Osteoblast (primary cell): ENCODE results near the gene MYL12A. TPM values are rescaled to one million over a fixed set of nuclear protein-coding genes. Genes with fewer than 3 reads are reported as not detected.

ENCODE experiments used
- DNase-seq: peaks from one replicate; pipeline ENCODE4 v3.0.0; 2011; ENCODE audit warnings: low spot score, mixed read lengths; ENCODE audit not compliant: insufficient read length; ENCODE audit errors: missing footprints
- H2AFZ ChIP-seq: 2 replicates; pipeline ENCODE4 v1.6.0; 2011; ENCODE audit warnings: mild to moderate bottlenecking, low read length
- H3K27ac ChIP-seq: 2 replicates; pipeline ENCODE4 v1.5.1; 2011; ENCODE audit warnings: mild to moderate bottlenecking, low read depth, low read length, moderate library complexity
- H3K27me3 ChIP-seq: 2 replicates; pipeline ENCODE4 v1.6.0; 2012; ENCODE audit warnings: mild to moderate bottlenecking, control low read depth, inconsistent platforms, low read length, moderate library complexity; ENCODE audit not compliant: insufficient read depth
- H3K36me3 ChIP-seq: 2 replicates; pipeline ENCODE4 v1.5.1; 2011; ENCODE audit warnings: mild to moderate bottlenecking, low read length, control low read depth, moderate library complexity; ENCODE audit not compliant: insufficient read depth
- H3K4me1 ChIP-seq: 2 replicates; pipeline ENCODE4 v1.5.1; 2011; ENCODE audit warnings: mild to moderate bottlenecking, low read length, control low read depth, moderate library complexity; ENCODE audit not compliant: insufficient read depth
- H3K4me2 ChIP-seq: 2 replicates; pipeline ENCODE4 v1.6.0; 2011; ENCODE audit warnings: mild to moderate bottlenecking, low read length; ENCODE audit not compliant: insufficient read depth
- H3K4me3 ChIP-seq: fragments of 200-600 bp; sonication (generic); 3 replicates; pipeline ENCODE4 v1.5.1; 2012; ENCODE audit warnings: mild to moderate bottlenecking, low read length, inconsistent platforms; ENCODE audit not compliant: insufficient read depth
- H3K79me2 ChIP-seq: 2 replicates; pipeline ENCODE4 v1.6.0; 2012; ENCODE audit warnings: mild to moderate bottlenecking, low read length, control low read depth, inconsistent platforms; ENCODE audit not compliant: insufficient read depth
- H3K9me3 ChIP-seq: 2 replicates; pipeline ENCODE4 v1.5.1; 2011; ENCODE audit warnings: low read depth, low read length, control low read depth
- H4K20me1 ChIP-seq: 2 replicates; pipeline ENCODE4 v1.6.0; 2012; ENCODE audit warnings: mild to moderate bottlenecking, low read length, control low read depth; ENCODE audit not compliant: insufficient read depth
- CTCF ChIP-seq: IDR thresholded peaks from 2 replicates; pipeline ENCODE4 v1.5.1; 2011; ENCODE audit warnings: mild to moderate bottlenecking, low read depth, low read length, moderate library complexity; ENCODE audit errors: extremely low read depth
- total RNA-seq: library from RNA; depleted of rRNA; stranded (reverse); fragments of >200 nt; gene quantifications from 2 replicates; pipeline ENCODE4 v1.2.3, GENCODE V29; 2012

MYL12A gene
- total RNA-seq, 1 donor: 572 TPM

- Histone ChIP-seq H2AFZ (no peak overlapping the region), H3K79me2 (no peaks in the 10 kb centered on the region), H3K4me1 (no peaks in the 10 kb centered on the region), H3K4me2 (no peak overlapping the region), H3K27me3 (no peaks in the 10 kb centered on the region), H4K20me1 (no peaks in the 10 kb centered on the region), H3K36me3 (no peaks in the 10 kb centered on the region), H3K9me3 (no peaks in the 10 kb centered on the region), H3K27ac (no peak overlapping the region), H3K4me3 (no peak overlapping the region)
- TF ChIP-seq CTCF: no peak
- no peak for DNase-seq
Observed at GRCh38 chr18:3226048-3226447, 21.6 kb upstream of the MYL12A start.

DNA sequence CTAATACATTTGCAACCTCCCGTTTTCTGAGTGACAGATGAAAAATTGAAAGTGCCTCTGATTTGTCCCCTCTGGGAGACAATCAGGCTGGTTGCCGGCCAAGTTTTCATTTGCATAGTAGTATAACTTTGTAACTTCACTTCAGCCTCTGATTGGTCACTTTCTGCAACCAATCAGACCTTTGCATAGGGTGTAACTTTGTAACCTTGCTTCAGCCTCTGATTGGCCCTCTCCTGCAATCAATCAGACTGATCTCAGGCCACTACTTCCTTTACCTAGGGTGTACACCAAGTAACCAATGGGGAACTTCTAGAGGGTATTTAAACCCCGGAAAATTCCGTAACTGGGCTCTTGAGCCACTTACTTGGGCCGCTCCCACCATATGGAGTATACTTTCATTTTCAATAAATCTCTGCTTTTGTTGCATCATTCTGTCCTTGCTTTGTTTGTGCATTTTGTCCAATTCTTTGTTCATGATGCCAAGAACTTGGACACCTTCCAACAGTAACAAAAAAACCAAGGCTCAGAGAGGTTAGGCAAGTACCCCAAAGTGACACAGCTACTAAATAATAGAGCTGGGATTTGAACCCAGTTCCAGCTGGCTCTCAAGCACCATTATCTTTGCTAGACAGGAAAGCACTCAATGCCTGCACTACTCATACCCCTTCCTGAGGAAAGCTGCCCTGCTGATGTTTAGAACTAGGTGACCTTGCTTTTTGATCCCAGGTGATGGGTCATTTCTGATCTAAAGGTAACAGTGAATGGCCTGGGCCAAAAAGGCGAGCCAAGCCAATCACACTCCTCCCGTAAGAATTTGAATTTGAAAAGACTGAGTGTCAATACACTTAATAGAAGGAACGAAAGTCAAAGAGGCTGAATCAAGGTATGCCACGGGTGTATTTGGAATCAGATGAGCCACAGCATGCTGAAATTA lies 16.9 kb upstream of the MYL12A start:
- Histone ChIP-seq H3K4me3 (no peak overlapping the region), H3K9me3 (no peaks in the 10 kb centered on the region), H3K36me3 (no peaks in the 10 kb centered on the region), H3K79me2 (no peaks in the 10 kb centered on the region), H2AFZ (peak overlapping the region; percentile 52), H3K4me1 (no peaks in the 10 kb centered on the region), H3K27me3 (no peaks in the 10 kb centered on the region), H4K20me1 (no peaks in the 10 kb centered on the region), H3K27ac (no peak overlapping the region), H3K4me2 (peak overlapping the region; percentile 60)
- DNase-seq: no peak
- TF ChIP-seq CTCF: no peak

DNA sequence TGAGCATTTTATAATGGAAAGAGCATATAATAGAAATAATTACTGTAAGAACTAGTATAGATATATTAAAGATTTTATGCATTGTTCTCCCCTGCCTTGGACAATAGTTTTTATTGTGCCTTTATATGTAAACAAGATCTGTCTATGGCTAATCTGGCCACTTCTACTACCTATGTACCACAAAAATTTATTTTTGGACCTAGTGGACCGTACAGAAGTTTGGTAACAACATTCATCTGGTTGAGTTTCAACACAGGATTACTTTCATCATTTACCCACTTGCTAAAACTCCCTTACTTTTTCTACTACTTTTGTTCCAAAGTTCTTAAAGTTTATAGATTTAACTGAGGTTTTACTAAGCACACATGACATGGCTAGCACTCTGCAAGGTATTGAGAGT lies 14.6 kb upstream of the MYL12A start:
- no peaks in the 10 kb centered on the region for H3K4me1 ChIP-seq
- H2AFZ ChIP-seq: no peak overlapping the region
- no peaks in the 10 kb centered on the region for H3K27me3 ChIP-seq
- H3K9me3 ChIP-seq: no peaks in the 10 kb centered on the region
- no peaks in the 10 kb centered on the region for H3K79me2 ChIP-seq
- H3K4me2 ChIP-seq: no peak overlapping the region
- no peaks in the 10 kb centered on the region for H4K20me1 ChIP-seq
- no peak for DNase-seq
- H3K4me3 ChIP-seq: no peak overlapping the region
- H3K36me3 ChIP-seq: no peaks in the 10 kb centered on the region
- H3K27ac ChIP-seq: no peak overlapping the region
- TF ChIP-seq CTCF: no peak

DNA sequence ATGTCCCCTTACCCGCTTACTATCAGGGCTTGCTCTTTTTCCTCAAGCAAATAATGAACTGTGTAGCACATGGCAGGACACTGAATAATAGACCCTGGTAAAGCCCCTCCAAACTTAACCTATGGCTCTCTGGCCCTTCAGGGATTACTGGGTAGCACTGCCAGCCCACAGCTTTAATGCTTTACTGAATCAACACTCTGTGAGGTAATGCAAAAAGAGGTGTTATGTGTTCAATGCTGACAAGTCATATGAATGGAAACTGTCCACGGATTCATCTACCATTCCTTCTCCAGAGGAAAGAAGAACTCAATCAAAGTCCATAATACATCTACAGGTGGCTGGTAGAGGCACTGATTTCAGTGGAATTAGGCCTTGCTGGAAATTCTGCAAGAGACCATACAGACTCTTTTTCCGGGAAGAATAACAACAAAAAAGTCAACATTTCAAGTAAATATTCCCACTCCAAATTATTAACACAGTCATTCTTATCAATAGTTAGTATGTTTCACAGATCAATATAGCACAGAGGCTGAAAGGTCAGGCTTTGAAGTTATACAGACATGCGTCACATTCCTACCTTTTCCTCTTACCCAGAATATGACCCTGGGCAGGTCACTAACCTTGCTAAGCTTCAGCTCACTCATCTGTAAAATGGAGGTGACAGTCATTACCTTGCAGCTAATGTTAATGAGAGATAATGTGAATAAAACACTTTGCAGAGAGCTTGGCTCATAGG lies 14.0 kb upstream of the MYL12A start:
- no peak overlapping the region for H3K4me2 ChIP-seq
- H3K36me3 ChIP-seq: no peaks in the 10 kb centered on the region
- H4K20me1 ChIP-seq: no peaks in the 10 kb centered on the region
- no peak overlapping the region for H3K4me3 ChIP-seq
- no peaks in the 10 kb centered on the region for H3K9me3 ChIP-seq
- no peaks in the 10 kb centered on the region for H3K27me3 ChIP-seq
- no peak for DNase-seq
- H3K27ac ChIP-seq: no peak overlapping the region
- no peaks in the 10 kb centered on the region for H3K4me1 ChIP-seq
- no peak for TF ChIP-seq CTCF
- H2AFZ ChIP-seq: no peak overlapping the region
- H3K79me2 ChIP-seq: no peaks in the 10 kb centered on the region
